Activated CD4-positive, alpha-beta T cell treated with anti-CD3 and anti-CD28 coated beads, Interleukin-2, amount 50 U/mL, for 16 hours (primary cell): Measurements from ENCODE around the gene TIMM44.
"Not testable (repeated sequence)": the region's sequence is repeated elsewhere in the genome, so short reads cannot be mapped to it uniquely, and the experiment has no call there.

Experiments used
- DNase-seq: peaks from one replicate; pipeline ENCODE4 v3.0.0-alpha.2; 2020

TIMM44 gene

GRCh38 chr19:7894612-7895309, 48.7 kb downstream of the TIMM44 start:
- no peak for DNase-seq

GRCh38 chr19:7893362-7894101, 49.9 kb downstream of the TIMM44 start:
- DNase-seq: not testable (repeated sequence)

- no peak for DNase-seq
Measured at GRCh38 chr19:7888826-7889217, 54.6 kb downstream of the TIMM44 start.

- no peak for DNase-seq
Measured at GRCh38 chr19:7888145-7888825, 55.2 kb downstream of the TIMM44 start, which contains the start of gene LRRC8E. LRRC8E (plus strand) TSS chr19:7888510; CDS start chr19:7895604, 7,094 bp downstream.

- no peak for DNase-seq
Measured at GRCh38 chr19:7887408-7888144, 55.9 kb downstream of the TIMM44 start.

- no peak for DNase-seq
Measured at GRCh38 chr19:7885818-7886217, 57.6 kb downstream of the TIMM44 start.

- DNase-seq: no peak
Measured at GRCh38 chr19:7883796-7884570, 59.5 kb downstream of the TIMM44 start.

- no peak for DNase-seq
Measured at GRCh38 chr19:7883105-7883504, 60.4 kb downstream of the TIMM44 start.

GRCh38 chr19:7881910-7882309, 61.6 kb downstream of the TIMM44 start:
- DNase-seq: no peak

GRCh38 chr19:7879836-7880235, 63.6 kb downstream of the TIMM44 start:
- DNase-seq: no peak

- no peak for DNase-seq
Measured at GRCh38 chr19:7879111-7879807, 64.2 kb downstream of the TIMM44 start.

- no peak for DNase-seq
Measured at GRCh38 chr19:7877249-7877836, 66.1 kb downstream of the TIMM44 start.
